HG03460 (cell line): ENCODE data around the gene MIGA2.
A peak's percentile ranks its signal among the peaks of the same experiment; 100 is the strongest.

ENCODE experiments used
- ATAC-seq: cut with Tn5 transposase; IDR thresholded peaks from one replicate; pipeline ENCODE4 v1.9.1; 2021; ENCODE audit not compliant: unreplicated experiment

Gene MIGA2

DNA sequence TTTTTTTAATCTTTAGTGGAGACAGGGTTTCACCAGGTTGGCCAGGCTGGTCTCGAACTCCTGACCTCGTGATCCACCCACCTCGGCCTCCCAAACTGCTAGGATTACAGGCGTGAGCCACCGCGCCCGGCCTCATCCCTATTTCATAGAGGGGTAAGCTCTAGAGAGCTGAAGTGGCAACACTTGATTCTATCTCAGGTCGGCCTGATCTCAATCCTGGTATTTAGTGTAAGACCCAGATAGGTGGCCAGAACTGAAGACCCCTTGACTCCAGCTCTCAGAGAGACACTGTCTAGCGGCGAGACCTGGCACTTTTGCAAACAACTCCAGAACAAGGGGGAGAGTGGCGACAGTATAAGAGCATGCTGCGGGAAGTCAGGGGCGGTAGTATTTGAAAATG, 588 bp upstream of the MIGA2 start:
- peak; percentile 8 for ATAC-seq

- ATAC-seq = no peak
These were observed 719 bp downstream of the MIGA2 start for GRCh38 chr9:129036923-129037766.

DNA sequence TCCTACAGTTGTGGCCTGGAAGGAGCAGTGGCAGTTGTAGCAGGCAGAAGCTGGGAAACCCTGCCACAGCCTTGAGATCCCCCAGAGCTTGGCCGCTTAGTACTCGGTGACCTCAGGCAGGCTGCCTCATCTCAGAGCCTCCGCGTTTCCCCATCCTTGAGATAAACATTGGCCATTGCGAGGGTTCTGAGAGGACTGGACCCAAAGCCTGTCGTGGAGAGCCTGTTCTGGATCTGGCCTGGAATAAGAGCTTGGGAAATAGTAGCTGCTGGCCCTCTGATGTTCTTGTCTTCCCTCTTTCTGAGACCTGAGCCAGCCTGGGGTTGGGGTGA, 1.3 kb downstream of the MIGA2 start:
- no peak for ATAC-seq

DNA sequence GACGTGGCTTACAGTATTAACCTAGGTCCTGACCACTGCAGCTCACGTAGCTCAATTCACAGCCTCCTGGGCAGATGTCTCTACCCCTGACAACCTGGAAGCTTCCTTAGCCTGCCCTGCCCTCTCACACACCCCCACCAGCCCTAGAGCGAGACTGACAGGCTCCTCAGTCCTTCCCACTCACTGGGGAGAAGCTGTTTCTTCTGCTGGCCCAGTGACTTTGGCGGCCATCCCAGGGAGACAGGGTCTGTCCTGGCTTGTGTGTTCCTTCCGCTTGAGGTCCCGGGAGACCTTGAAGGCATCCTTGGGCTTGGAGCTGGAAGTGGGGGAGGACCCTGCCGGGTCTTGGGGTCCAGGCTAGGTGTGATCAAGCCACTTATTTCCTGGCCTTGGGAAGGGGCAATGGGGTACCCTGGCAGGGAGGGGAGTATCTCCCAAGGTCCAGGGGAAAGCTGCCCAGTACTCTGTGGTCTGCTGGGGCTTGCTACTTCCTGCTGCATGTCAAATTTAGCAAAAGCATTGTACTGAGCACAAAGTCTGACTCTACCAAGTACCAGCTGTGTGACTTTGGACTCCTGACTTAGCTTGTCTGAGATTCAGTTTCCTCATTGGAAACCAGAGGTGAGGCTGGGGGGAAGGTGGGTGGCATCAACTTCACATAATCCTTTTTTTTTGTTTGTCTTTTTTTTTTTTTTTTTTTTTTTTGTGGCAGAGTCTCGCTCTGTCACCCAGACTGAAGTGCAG, 1.9 kb downstream of the MIGA2 start:
- no peak for ATAC-seq

DNA sequence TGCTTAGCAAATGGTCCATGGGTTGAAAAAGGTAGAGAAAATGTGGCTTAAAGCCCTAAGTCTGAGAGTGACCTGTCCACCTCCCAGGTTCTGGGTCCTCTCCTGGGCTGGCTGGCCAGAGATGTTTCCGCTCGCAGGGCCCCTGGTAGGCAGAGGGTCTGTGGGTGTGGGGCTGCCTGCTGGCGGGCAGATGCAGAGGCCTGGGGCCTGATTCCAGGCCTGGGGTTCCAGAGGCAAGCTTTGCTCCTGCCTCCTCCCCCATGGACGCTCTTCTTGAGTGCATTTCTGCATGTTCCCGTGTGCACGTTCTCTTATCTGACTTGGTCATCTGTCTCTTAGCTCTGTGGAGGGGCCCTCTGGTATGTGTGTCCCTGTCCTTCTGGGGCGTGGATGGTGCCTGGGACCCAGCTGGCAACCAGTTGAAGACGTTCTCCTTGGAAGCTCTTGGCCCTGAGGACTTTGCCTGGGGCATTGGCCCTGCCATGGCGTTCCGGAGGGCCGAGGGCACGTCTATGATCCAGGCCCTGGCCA, 3.8 kb downstream of the MIGA2 start:
- no peak for ATAC-seq

GRCh38 chr9:129042016-129042415, 5.6 kb downstream of the MIGA2 start:
- no peak for ATAC-seq

- no peak for ATAC-seq
These were observed 16.2 kb downstream of the MIGA2 start for GRCh38 chr9:129052592-129052991.

DNA sequence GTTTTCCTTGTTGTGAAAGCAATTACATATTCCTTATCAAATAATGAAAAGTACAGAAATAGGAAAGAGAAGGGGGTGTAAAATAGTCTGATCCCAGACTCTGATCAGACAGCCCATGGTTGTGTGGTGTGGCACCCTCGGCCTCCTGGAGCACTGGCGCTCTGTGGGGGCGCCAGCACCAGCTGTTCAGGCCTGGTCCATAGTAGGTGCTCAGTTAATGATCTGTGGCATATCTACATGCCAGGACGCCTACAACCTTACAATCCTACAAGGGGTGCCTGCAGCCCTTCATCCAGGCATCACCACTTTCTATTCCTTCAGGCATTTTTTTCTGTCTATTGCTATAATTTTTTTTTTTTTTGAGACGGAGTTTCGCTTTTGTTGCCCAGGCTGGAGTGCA, 16.6 kb downstream of the MIGA2 start:
- no peak for ATAC-seq

DNA sequence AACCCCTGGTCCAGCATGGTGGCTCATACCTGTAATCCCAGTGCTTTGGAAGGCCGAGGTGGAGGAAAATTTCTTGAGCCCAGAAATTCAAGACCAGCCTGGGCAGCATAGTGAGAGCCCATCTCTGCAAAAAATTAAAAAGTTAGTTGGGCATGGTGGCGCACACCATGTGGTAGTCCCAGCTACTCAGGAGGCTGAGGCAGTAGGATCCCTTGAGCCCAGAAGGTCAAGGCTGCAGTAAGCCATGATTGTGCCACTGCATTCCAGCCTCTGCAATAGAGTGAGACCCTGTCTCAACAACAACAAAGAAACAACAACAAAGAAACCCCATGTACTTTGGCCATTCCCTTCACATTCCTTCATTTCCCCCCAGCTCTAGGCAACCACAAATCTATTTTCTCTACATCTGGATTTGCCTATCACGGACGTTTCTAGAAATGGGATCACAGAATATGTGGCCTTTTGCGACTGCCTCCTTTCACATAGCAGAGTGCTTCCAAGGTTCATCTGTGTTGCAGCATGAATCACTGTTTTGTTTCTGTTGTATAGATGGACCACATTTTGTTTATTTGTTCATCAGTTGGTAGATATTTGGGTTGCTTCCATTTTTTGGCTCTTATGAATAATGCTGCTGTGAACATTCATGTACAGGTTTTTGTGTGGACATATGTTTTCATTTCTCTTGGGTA, 17.9 kb downstream of the MIGA2 start:
- ATAC-seq = no peak

DNA sequence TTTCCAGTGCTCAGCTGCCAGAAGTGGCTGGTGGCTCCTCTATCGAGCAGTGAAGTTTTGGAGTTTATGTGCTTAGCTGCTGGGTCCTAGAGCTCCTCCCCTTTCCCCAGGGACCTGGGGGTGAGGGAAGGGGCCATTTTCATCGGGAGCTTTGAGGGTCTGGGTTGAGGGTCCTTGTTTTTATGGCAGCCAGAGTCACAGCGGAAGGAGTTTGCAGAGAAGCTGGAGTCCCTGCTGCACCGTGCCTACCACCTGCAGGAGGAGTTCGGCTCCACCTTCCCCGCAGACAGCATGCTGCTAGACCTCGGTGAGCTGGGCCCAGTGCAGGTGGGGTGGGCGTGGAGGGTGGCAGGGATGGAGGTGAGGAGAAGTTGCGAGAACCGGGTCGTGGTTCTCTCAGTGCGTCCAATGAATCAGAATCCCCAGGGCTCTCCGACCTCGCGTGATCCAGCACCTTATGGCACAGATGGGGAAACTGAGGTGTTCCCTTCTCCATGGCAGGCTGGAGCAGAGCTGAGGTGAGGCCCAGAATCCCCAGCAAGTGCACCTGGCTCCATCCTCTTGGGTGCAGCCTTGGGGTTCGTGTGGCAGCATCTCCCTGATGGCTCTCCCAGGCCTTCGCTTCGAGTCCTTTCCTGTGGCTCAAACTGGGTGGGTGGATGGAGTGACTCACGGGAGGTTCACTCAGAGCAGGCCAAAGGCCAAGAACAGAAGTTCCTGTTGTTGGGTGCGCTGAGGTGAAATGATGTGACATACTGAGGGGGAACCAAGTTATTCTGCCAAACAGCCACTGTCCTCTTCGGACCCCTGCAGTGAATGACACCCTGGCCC, 22.8 kb downstream of the MIGA2 start:
- no peak for ATAC-seq

DNA sequence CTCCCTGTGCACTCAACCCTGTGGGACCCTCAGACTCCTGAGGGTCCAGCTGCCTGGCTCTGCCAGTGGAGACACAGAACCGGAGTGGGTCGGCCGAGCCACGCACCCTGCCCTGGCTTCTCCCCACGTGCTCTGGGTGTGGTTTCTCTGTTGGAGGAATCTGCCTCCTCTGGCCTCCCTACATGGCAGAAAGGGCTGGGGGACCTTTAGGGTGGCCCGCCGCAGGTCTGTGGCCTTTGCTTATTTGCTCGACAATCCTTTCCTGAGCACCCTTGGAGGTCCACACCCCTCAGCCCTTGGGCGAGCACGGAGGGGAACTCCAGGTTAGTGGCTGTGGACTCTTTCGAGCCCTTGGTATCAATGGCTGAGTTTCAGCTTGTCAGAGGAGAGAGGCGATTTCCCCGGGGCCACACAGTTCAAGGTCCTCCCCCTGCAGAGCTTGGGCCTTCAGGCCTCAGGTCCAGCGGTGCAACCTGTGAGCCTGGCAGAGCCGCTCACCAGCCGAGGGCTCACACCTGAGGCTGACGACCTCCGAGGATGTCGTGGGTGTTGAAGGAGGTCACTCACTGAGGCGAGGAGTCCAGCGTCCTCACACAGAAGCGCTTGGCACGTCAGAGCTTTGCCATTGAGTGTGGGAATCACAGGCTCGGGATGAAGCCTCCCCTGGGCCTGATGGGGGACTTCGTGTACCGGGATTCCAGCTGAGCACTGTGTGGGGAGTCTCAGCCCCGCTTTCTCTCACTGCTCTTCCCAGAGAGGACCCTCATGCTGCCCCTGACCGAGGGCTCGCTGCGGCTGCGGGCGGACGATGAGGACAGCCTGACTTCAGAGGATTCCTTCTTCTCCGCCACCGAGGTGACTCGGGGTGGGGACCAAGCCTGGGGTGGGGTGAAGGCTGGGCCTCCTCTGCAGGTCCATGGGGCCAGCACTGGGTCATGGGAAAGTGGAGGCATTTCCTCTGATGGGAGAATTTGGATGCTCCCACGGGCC, 23.7 kb downstream of the MIGA2 start:
- ATAC-seq = no peak

- no peak for ATAC-seq
These were observed 24.6 kb downstream of the MIGA2 start for GRCh38 chr9:129060991-129061390.

DNA sequence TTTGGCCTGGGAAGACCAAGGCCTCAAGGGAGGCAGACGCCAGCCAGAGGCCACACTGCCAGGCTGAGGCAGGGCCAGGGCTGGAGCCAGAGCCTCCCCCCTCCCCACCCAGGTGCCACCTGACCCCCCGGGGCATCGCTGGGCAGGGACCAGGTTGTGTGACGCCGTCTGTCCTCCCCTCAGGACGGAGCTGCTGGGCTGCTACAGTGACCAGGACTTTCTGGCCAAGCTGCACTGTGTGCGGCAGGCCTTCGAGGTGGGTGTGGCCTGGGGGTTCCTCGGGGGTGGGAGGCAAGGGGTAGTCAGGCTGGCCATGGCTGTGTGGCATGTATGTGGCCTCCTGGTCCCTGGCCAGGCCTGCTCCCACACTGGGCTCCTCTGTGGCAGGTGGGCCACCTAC, 26.6 kb downstream of the MIGA2 start:
- ATAC-seq = no peak

DNA sequence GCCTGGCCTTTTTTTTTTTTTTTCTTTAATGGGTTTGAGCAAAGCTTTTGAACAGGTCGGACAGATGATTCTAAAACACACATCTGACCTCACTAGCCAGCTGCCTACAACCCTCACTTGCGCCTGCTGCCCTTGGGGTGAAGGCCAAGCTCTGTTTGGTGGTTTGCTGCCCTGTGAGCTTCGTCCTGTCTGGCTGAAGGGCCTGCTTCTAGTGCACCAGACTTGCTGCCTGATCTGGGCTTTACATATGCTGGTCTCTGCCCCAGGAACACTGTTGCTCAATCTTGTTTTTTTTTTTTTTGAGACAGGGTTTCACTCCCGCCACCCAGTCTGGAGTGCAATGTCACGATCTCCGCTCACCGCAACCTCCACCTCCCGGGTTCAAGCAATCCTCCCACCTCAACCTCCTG, 28.1 kb downstream of the MIGA2 start:
- ATAC-seq = no peak

DNA sequence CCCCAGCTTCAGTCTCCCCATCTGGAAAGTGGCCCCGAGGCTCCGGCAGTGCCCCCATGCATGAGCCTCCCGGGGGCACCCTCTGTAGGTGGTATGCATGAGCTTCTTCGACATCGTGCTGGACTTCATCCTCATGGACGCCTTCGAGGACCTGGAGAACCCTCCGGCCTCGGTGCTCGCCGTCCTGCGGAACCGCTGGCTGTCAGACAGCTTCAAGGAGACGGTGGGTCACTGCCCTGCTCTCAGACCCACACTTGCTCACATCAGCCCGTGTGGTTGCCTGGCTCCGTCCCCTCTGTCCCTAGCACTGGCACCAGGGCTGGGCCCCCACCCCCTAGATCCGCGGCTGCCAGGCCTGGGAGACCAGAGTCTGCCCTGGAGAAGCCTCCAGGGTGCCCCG, 31.7 kb downstream of the MIGA2 start:
- ATAC-seq = no peak

GRCh38 chr9:129068990-129069861, 32.8 kb downstream of the MIGA2 start:
- peak; percentile 77 for ATAC-seq

DNA sequence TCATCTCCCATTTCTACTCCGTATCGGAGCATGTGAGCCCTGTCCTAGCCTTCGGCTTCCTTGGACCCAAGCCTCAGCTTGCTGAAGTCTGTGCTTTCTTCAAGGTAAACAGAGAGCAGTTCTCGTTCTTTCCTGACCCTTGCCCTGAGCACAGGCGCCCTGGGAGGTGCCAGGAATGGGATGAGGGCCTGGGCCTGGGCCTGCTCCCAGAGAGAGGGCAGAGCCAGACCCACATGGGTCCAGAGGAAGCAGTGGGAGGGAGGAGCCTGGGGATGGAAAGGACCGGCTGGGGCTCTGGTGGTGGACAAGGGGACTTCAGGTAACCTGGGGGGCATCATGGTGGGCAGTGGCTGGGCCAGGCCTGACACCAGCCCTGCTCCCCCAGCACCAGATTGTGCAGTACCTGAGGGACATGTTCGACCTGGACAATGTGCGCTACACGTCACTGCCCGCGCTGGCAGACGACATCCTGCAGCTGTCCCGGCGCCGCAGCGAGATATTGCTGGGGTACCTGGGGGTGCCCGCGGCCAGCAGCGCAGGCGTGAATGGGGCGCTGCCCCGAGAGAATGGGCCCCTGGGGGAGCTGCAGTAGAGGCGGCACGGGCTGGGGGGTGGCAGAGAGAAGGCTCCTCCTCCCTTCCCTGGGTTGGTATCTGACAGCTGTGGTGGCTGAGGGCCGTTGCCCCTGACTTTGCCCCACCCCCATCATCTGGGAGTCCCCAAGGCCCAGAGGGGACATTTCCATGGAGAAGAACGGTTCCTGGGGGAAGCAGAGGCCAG, 33.6 kb downstream of the MIGA2 start:
- ATAC-seq = no peak
